Keratinocyte (primary cell): ENCODE results near the gene CDHR2. TPM values are rescaled to one million over a fixed set of nuclear protein-coding genes. Genes with fewer than 3 reads are reported as not detected.

Source experiments
- DNase-seq: peaks from one replicate; pipeline ENCODE4 v3.0.0-alpha.2; 2011; ENCODE audit warnings: low read depth, missing footprints, low spot score
- FAIRE-seq: peaks from 2 replicates; lab custom pipeline; 2011; peaks lifted over from hg19 to GRCh38; lab: Jason Lieb, UNC
- H2AFZ ChIP-seq: 2 replicates; pipeline ENCODE4 v1.6.0; 2012; ENCODE audit warnings: low read length, control low read depth, inconsistent platforms; ENCODE audit not compliant: control insufficient read depth
- H3K27ac ChIP-seq: 2 replicates; pipeline ENCODE4 v1.5.1; 2011; ENCODE audit warnings: low read length; ENCODE audit not compliant: control insufficient read depth, insufficient read depth
- H3K27me3 ChIP-seq: 3 replicates; pipeline ENCODE4 v1.6.0; 2011; ENCODE audit warnings: low read length; ENCODE audit not compliant: control insufficient read depth, insufficient read depth; ENCODE audit errors: extremely low read depth
- H3K36me3 ChIP-seq, 2 experiments: 2 replicates in 1 of 2; 3 replicates in 1 of 2; pipeline ENCODE4 v1.5.1; 2011; ENCODE audit warnings: low read length in 2 of 2, mild to moderate bottlenecking in 1 of 2; ENCODE audit not compliant: control insufficient read depth in 2 of 2, insufficient read depth in 2 of 2; ENCODE audit errors: extremely low read depth in 1 of 2
- H3K4me1 ChIP-seq: 3 replicates; pipeline ENCODE4 v1.5.1; 2011; ENCODE audit warnings: low read length; ENCODE audit not compliant: control insufficient read depth, insufficient read depth; ENCODE audit errors: extremely low read depth
- H3K4me2 ChIP-seq: 3 replicates; pipeline ENCODE4 v1.6.0; 2011; ENCODE audit warnings: low read depth, low read length; ENCODE audit not compliant: control insufficient read depth, insufficient read depth; ENCODE audit errors: extremely low read depth
- H3K4me3 ChIP-seq, 3 experiments: fragments of 200-600 bp in 1 of 3; sonication (generic) in 1 of 3; 2 replicates in 2 of 3; 3 replicates in 1 of 3; pipeline ENCODE4 v1.5.1; 2011 to 2016; ENCODE audit warnings: low read length in 3 of 3, mild to moderate bottlenecking in 3 of 3, control low read depth in 2 of 3, inconsistent platforms in 1 of 3, low read depth in 1 of 3, mixed read lengths in 1 of 3, mixed run types in 1 of 3, moderate library complexity in 1 of 3; ENCODE audit not compliant: control insufficient read depth in 2 of 3, insufficient read depth in 2 of 3; ENCODE audit errors: extremely low read depth in 1 of 3
- H3K79me2 ChIP-seq: 2 replicates; pipeline ENCODE4 v1.6.0; 2012; ENCODE audit warnings: low read length; ENCODE audit not compliant: control insufficient read depth, insufficient read depth
- H3K9ac ChIP-seq: 3 replicates; pipeline ENCODE4 v1.6.0; 2011; ENCODE audit warnings: low read length; ENCODE audit not compliant: control insufficient read depth, insufficient read depth; ENCODE audit errors: extremely low read depth
- H3K9me1 ChIP-seq: 3 replicates; pipeline ENCODE4 v1.6.0; 2011; ENCODE audit warnings: low read length; ENCODE audit not compliant: control insufficient read depth, insufficient read depth; ENCODE audit errors: extremely low read depth
- H3K9me3 ChIP-seq: 2 replicates; pipeline ENCODE4 v1.5.1; 2012; ENCODE audit warnings: low read depth, low read length; ENCODE audit not compliant: control insufficient read depth
- H4K20me1 ChIP-seq: 3 replicates; pipeline ENCODE4 v1.6.0; 2011; ENCODE audit warnings: low read length; ENCODE audit not compliant: control insufficient read depth, insufficient read depth; ENCODE audit errors: extremely low read depth
- EZH2 ChIP-seq: IDR thresholded peaks from one replicate; pipeline ENCODE4 v1.6.1; 2012; ENCODE audit warnings: inconsistent platforms, mild to moderate bottlenecking, low read length, moderate library complexity
- dilution Hi-C: fragments of 300-500 bp; cut with MboI; formaldehyde crosslinking; loops from one replicate; pipeline ENCODE4 v1.7.0; 2020; ENCODE audit warnings: low sequenced_read_pairs; ENCODE audit not compliant: extremely low pct_ligation_motif_present
- polyA plus RNA-seq, 5 experiments: library from polyadenylated mRNA; depleted of rRNA in 3 of 5; stranded (reverse) in 3 of 5; stranded (forward) in 1 of 5; unstranded in 1 of 5; fragments of >200 nt; gene quantifications; 1 replicate in 1 of 5; 2 replicates in 3 of 5; 3 replicates in 1 of 5; pipeline versions ENCODE4 v1.2.1 to v1.2.3, GENCODE V29; 2011 to 2012; ENCODE audit warnings: missing spikeins in 2 of 5, low read depth in 1 of 5, low replicate concordance in 1 of 5
- small RNA-seq, 3 experiments: library from RNA; depleted of rRNA; stranded (forward); fragments of <200 nt; gene quantifications; one replicate each; pipeline ENCODE3, GENCODE V24; 2012; ENCODE audit warnings: low read depth in 3 of 3, low replicate concordance in 1 of 3; ENCODE audit not compliant: insufficient read length in 3 of 3
- TF ChIP-seq, protein P1 (sequence below), 3 experiments: IDR thresholded peaks in 1 of 3; conservative IDR thresholded peaks in 1 of 3; optimal IDR thresholded peaks in 1 of 3; 2 replicates in 2 of 3; 3 replicates in 1 of 3; pipeline versions ENCODE3 to v1.5.1; 2011; ENCODE audit warnings: low read length in 3 of 3, mild to moderate bottlenecking in 3 of 3, moderate library complexity in 2 of 3, control low read depth in 1 of 3, inconsistent platforms in 1 of 3; ENCODE audit not compliant: insufficient read depth in 2 of 3; ENCODE audit errors: extremely low read depth in 1 of 3

Gene CDHR2
- polyA plus RNA-seq, 1 donor (not counting 4 experiments of a cell fraction or from before 2014, with no cell fraction given): not detected

DNA sequence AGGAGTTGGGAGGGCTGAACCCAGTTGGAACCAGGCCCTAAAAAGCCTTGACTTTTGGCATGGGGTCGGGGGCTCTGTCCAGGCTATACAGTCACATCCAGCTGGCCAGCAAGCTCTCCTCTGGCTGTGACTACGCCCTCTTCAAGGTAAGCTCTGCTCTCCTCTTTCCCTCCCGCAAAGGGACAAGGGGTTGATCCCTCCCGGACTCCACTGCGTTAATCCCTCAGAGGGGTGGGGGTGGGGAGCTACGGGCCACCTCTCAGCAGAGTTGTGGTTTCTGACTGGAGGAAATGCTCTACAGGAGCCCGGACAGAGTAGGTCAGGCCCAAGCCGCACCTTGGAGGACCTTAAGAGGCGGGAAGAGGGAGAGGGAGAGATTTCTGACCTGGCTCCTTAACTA is 95.2 kb downstream of the CDHR2 start:
- Histone ChIP-seq H2AFZ (no peak overlapping the region), H3K27ac (no peak overlapping the region), H3K4me2 (no peak overlapping the region), H3K9ac (no peak overlapping the region), H3K27me3 (no peaks in the 10 kb centered on the region), H3K4me3 (no peak overlapping the region), H3K9me1 (no peaks in the 10 kb centered on the region), H3K9me3 (no peaks in the 10 kb centered on the region), H3K4me1 (peaks cover 15% of the 10 kb centered on the region), H3K36me3 (no peaks in the 10 kb centered on the region), H4K20me1 (no peaks in the 10 kb centered on the region), H3K79me2 (peaks cover 14% of the 10 kb centered on the region)
- no peak for DNase-seq
- TF ChIP-seq, protein P1, sequence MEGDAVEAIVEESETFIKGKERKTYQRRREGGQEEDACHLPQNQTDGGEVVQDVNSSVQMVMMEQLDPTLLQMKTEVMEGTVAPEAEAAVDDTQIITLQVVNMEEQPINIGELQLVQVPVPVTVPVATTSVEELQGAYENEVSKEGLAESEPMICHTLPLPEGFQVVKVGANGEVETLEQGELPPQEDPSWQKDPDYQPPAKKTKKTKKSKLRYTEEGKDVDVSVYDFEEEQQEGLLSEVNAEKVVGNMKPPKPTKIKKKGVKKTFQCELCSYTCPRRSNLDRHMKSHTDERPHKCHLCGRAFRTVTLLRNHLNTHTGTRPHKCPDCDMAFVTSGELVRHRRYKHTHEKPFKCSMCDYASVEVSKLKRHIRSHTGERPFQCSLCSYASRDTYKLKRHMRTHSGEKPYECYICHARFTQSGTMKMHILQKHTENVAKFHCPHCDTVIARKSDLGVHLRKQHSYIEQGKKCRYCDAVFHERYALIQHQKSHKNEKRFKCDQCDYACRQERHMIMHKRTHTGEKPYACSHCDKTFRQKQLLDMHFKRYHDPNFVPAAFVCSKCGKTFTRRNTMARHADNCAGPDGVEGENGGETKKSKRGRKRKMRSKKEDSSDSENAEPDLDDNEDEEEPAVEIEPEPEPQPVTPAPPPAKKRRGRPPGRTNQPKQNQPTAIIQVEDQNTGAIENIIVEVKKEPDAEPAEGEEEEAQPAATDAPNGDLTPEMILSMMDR (optimal IDR thresholded peaks at IDR 0.05 in 1 of 3, IDR thresholded peaks at IDR 0.05 in 1 of 3, conservative IDR thresholded peaks at IDR 0.05 in 1 of 3; ENCODE audit: extremely low read depth in 1 of 3, insufficient read depth in 2 of 3, low read length in 3 of 3): no peak
- no peak for TF ChIP-seq EZH2
- FAIRE-seq: no peak
- dilution Hi-C loops: no loop called here

DNA sequence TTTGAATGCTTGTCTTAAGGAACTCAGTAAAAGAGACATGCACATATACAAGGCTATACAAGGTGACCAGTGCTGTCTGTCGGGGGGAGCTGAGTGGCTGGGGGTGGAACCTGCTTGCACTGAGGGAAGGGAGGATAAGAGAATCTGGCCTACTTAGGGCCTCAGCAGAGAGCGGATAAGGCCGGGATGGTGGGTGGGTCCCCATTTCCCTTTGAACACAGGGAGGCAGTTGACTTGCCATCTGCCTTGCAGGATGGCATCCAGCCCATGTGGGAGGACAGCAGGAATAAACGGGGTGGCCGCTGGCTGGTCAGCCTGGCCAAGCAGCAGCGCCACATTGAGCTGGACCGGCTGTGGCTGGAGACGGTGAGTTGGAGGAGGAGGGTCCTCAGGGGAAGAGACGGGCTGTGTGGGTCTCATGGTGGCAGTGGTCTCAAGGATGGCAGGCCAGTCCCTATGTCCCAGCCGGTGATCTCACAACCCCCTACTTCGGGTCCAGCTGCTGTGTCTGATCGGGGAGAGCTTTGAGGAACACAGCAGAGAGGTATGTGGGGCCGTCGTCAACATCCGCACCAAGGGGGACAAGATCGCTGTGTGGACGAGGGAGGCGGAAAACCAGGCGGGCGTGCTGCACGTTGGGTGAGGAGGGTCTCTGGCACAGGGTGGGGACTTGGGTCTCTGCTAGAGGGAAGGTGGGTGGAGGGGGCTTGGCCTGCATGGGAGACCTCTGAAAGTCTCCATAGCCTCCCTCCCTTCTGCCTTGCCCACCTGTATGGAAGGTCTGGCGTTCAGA is 95.9 kb downstream of the CDHR2 start:
- peaks cover 19% of the 10 kb centered on the region for H3K79me2 ChIP-seq
- H3K27me3 ChIP-seq: no peaks in the 10 kb centered on the region
- peaks cover 15% of the 10 kb centered on the region for H3K4me1 ChIP-seq
- no peaks in the 10 kb centered on the region for H3K36me3 ChIP-seq
- FAIRE-seq (no peak), DNase-seq (no peak)
- H3K27ac ChIP-seq: no peak overlapping the region
- no peaks in the 10 kb centered on the region for H4K20me1 ChIP-seq
- no peaks in the 10 kb centered on the region for H3K9me3 ChIP-seq
- no peak overlapping the region for H3K4me3 ChIP-seq
- dilution Hi-C loops: no loop called here
- H3K9me1 ChIP-seq: no peaks in the 10 kb centered on the region
- no peak overlapping the region for H2AFZ ChIP-seq
- H3K4me2 ChIP-seq: no peak overlapping the region
- H3K9ac ChIP-seq: no peak overlapping the region
- no peak for TF ChIP-seq EZH2
- TF ChIP-seq, protein P1 (optimal IDR thresholded peaks at IDR 0.05 in 1 of 3, IDR thresholded peaks at IDR 0.05 in 1 of 3, conservative IDR thresholded peaks at IDR 0.05 in 1 of 3; ENCODE audit: extremely low read depth in 1 of 3, insufficient read depth in 2 of 3, low read length in 3 of 3): no peak

Small RNAs within 50 kb of the gene (small RNA-seq; reads per million reads assigned to genes)
- gene MIR4281 (0 reads per million in 3 experiments), gene RF00019 (0 reads per million in 3 experiments), gene RN7SL684P (0 reads per million in 3 experiments)

Other genes with a start within 250 kb of the CDHR2 start
- gene KIAA1191, start 187.6 kb upstream of the CDHR2 start, polyA plus RNA-seq: 100 to 128 TPM (median 112 TPM) in 3 replicates
- gene ARL10, start 183.9 kb upstream of the CDHR2 start, polyA plus RNA-seq: 0.70 to 2.4 TPM (median 1.6 TPM) in 3 replicates
- gene NOP16, start 160.7 kb upstream of the CDHR2 start, polyA plus RNA-seq: 73.3 to 101 TPM (median 96.7 TPM) in 3 replicates
- gene HIGD2A, start 160.6 kb upstream of the CDHR2 start, polyA plus RNA-seq: 74.6 to 91.4 TPM (median 87.9 TPM) in 3 replicates
- 326 to 485 TPM (median 427 TPM) in 3 replicates for gene CLTB, start 132.8 kb upstream of the CDHR2 start, polyA plus RNA-seq
- 44.7 to 63.2 TPM (median 52.9 TPM) in 3 replicates for gene FAF2, start 101.0 kb upstream of the CDHR2 start, polyA plus RNA-seq
- 5.3 to 9.9 TPM (median 6.4 TPM) in 3 replicates for gene RNF44, start 11.9 kb upstream of the CDHR2 start, polyA plus RNA-seq
- gene GPRIN1, start 60.8 kb downstream of the CDHR2 start, polyA plus RNA-seq: 4.0 to 4.6 TPM (median 4.4 TPM) in 3 replicates
- 0.21 to 1.00 TPM (median 0.69 TPM) in 3 replicates for gene SNCB, start 81.2 kb downstream of the CDHR2 start, polyA plus RNA-seq
- not detected in 3 replicates for gene EIF4E1B, start 81.3 kb downstream of the CDHR2 start, polyA plus RNA-seq
- 53.1 to 72.7 TPM (median 57.2 TPM) in 3 replicates for gene TSPAN17, start 98.1 kb downstream of the CDHR2 start, polyA plus RNA-seq